SIG-M5 treated with dmso at 0.1 percent for 504 hours (cell line): ENCODE measurements around the gene JSRP1.

ENCODE experiments used
- DNase-seq: peaks from one replicate; lab custom pipeline; 2025; ENCODE audit not compliant: unreplicated experiment; lab: John Stamatoyannopoulos, UW

Gene JSRP1

GRCh38 chr19:2247433-2248101 is 8.7 kb downstream of the JSRP1 start:
- no peak for DNase-seq

- DNase-seq: no peak
Measured at GRCh38 chr19:2246801-2247361, 9.3 kb downstream of the JSRP1 start.

GRCh38 chr19:2246014-2246620 is 10.1 kb downstream of the JSRP1 start:
- DNase-seq: no peak

GRCh38 chr19:2245273-2245672 is 10.9 kb downstream of the JSRP1 start:
- no peak for DNase-seq

- DNase-seq: no peak
Measured at GRCh38 chr19:2244486-2244885, 11.7 kb downstream of the JSRP1 start.

GRCh38 chr19:2244125-2244411 is 12.1 kb downstream of the JSRP1 start:
- DNase-seq: no peak

- DNase-seq: no peak
Measured at GRCh38 chr19:2243274-2244124, 12.7 kb downstream of the JSRP1 start.

- DNase-seq: no peak
Measured at GRCh38 chr19:2242816-2243215, 13.4 kb downstream of the JSRP1 start.

GRCh38 chr19:2242092-2242537 is 14.1 kb downstream of the JSRP1 start:
- DNase-seq: no peak

GRCh38 chr19:2240881-2241760 is 15.1 kb downstream of the JSRP1 start:
- DNase-seq: no peak

- no peak for DNase-seq
Measured at GRCh38 chr19:2239771-2240770, 16.1 kb downstream of the JSRP1 start.

GRCh38 chr19:2239173-2239572 is 17.0 kb downstream of the JSRP1 start:
- peak; percentile 37 for DNase-seq

- DNase-seq: no peak
Measured at GRCh38 chr19:2237869-2238153, 18.4 kb downstream of the JSRP1 start.

- DNase-seq: peak; percentile 84
Measured at GRCh38 chr19:2237051-2237868, 19.0 kb downstream of the JSRP1 start.

- peak; percentile 92 for DNase-seq
Measured at GRCh38 chr19:2236314-2237050, 19.7 kb downstream of the JSRP1 start, which contains the start of the genes PLEKHJ1 and SF3A2. Gene PLEKHJ1, minus strand, starts transcription at chr19:2236329. Its CDS starts 81 bp downstream, at chr19:2236248. Gene SF3A2, plus strand, starts transcription at chr19:2236824. Its CDS starts 6,595 bp downstream, at chr19:2243419.

- DNase-seq: no peak
Measured at GRCh38 chr19:2236064-2236313, 20.2 kb downstream of the JSRP1 start.

- DNase-seq: no peak
Measured at GRCh38 chr19:2235381-2236063, 20.7 kb downstream of the JSRP1 start.

GRCh38 chr19:2234996-2235380 is 21.2 kb downstream of the JSRP1 start:
- DNase-seq: no peak
